ACC112 (cell line): ENCODE measurements around the gene FOSL1.

Experiments used
- H2AFZ ChIP-seq: fragments of 200-600 bp; sonication (generic); one replicate; pipeline ENCODE4 v1.6.0; 2017; ENCODE audit warnings: antibody characterized with exemption, low read length; ENCODE audit not compliant: unreplicated experiment
- H3K27ac ChIP-seq: fragments of 200-600 bp; sonication (generic); 2 replicates; pipeline ENCODE4 v1.5.1; 2014; ENCODE audit warnings: low read depth, mild to moderate bottlenecking, antibody characterized with exemption, low read length, moderate library complexity
- H3K27me3 ChIP-seq: fragments of 200-600 bp; sonication (generic); 2 replicates; pipeline ENCODE4 v1.6.1; 2014; ENCODE audit warnings: mild to moderate bottlenecking, antibody characterized with exemption, low read length, moderate library complexity, mixed read lengths; ENCODE audit not compliant: insufficient read depth
- H3K36me3 ChIP-seq: fragments of 200-600 bp; sonication (generic); 2 replicates; pipeline ENCODE4 v1.6.1; 2016; ENCODE audit warnings: mild to moderate bottlenecking, antibody characterized with exemption, low read length, moderate library complexity, mixed read lengths; ENCODE audit not compliant: insufficient read depth
- H3K4me1 ChIP-seq: fragments of 200-600 bp; sonication (generic); one replicate; pipeline ENCODE4 v1.6.1; 2016; ENCODE audit warnings: low read length, mixed read lengths; ENCODE audit not compliant: insufficient read depth, unreplicated experiment, control insufficient read depth
- H3K4me3 ChIP-seq: fragments of 200-600 bp; sonication (generic); 2 replicates; pipeline ENCODE4 v1.5.1; 2014; ENCODE audit warnings: mild to moderate bottlenecking, low read depth, low read length
- H3K79me2 ChIP-seq: fragments of 200-600 bp; sonication (generic); one replicate; pipeline ENCODE4 v1.6.0; 2016; ENCODE audit warnings: low read length; ENCODE audit not compliant: control insufficient read depth, unreplicated experiment, insufficient read depth

FOSL1 gene

DNA sequence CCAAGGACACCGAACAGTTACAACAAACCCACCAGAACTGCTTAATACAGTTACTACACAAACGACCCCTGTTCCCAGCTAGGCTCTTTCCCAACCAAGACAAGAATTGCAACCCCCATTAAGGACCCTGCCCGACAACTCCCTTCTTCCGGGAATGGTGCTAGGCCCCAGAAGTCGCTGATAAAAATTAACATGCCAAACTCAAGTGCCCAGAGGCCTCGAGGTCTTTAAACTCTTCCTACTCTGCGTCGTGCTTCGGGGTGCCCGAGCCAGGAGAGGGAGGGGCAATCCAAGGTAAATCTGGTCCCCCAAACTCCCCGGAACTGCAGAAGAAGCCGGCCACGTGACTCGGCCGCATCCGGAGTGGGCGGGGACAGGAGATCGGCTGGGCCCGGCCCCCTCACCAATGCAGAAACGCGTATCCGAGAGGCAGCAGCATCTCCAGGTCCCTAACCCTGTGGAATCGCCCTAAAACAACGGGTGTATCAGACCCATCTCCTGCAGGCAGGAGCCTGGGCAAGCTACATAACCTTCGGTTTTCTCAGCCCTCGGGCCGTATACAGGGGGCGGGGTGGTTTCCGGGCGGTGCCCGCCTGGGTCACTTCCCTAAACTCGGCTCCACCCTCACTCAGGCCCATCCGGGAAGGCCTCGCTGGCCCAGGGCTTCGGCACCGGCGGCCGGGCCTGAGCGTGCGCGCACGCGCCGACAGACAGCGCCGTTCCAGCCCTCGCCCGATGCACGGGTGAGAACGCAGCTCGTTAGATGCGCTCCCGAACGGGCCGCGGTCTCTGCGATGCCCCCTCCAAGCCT lies 43.3 kb downstream of the FOSL1 start:
- Histone ChIP-seq H3K4me1 (peaks cover 10% of the 10 kb centered on the region), H3K79me2 (peaks cover 53% of the 10 kb centered on the region), H3K4me3 (peak overlapping the region; percentile 99), H3K36me3 (peaks cover 42% of the 10 kb centered on the region), H3K27ac (peak overlapping the region; percentile 79), H3K27me3 (no peaks in the 10 kb centered on the region), H2AFZ (no peak overlapping the region)

DNA sequence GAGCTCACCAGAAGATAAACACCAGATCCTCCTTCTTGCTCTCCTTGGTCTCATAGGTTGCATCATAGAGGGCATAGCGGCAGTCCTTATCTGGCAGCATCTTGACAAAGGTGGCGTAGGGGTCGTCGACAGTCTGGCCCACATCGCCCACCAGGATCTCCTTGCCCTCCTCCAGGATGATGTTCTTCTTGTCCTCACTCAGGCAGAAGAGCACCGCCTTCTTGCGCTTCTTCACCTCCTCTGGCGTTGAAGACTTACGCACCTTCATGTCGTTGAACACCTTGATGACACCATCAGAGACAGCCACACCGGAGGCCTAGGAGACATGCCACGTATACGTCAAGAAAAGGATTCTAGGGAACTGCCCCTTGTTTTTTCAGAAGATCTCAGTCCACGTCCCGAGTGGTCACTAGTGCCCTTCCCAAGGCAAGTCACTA lies 44.2 kb downstream of the FOSL1 start:
- Histone ChIP-seq H2AFZ (no peak overlapping the region), H3K27ac (no peak overlapping the region), H3K79me2 (peaks cover 44% of the 10 kb centered on the region), H3K36me3 (peaks cover 52% of the 10 kb centered on the region), H3K27me3 (no peaks in the 10 kb centered on the region), H3K4me1 (peaks cover 5% of the 10 kb centered on the region), H3K4me3 (peak overlapping the region; percentile 99)

DNA sequence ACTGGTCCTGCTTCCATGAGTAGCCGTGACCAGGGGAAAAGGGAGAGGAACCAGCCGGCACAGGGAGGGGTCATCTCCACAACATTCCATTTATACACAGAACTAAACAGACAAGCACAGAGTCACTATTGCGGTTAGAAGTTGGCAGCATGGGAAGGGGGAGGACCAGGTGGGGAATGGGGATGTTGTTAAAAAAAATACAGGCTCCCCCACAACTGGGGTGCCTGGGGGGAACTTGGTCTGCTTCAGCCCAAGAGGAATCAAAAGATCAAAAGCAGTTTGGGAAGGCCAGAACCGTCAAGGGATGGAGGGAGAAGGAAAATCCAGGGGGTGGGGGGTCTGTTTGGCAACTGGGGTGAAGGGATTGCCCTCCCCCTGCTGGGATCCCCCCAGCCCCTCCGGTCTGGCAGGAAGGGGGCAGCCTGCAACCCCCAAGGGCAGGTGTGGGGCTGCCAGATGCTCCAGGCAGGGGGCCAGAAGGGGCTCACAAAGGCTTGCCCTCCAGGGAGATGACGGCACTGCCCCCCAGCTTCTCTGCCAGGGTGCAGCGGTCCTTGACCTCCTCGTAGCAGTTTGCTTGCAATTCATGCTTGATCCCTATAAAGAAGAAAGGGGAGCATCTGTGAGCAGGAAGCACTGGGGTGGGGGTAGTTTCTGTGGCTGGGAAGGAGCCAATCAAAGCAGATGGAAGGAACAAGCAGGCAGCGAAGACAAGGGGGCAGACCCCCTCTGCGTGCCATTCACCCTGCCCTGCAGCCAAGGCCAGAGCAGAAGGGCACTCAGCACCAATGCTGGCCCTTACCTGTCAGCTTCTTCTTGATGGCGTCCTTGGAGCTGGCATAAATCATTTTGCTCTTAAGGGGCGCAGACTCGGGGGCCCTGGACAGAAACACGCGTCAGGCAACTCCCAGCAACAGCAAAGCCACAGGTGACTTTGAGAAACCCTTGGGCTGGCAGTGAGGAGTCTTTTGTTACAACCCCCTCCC lies 45.0 kb downstream of the FOSL1 start:
- H3K79me2 ChIP-seq: peaks cover 44% of the 10 kb centered on the region
- H3K27ac ChIP-seq: no peak overlapping the region
- H3K4me3 ChIP-seq: no peak overlapping the region
- no peak overlapping the region for H2AFZ ChIP-seq
- H3K36me3 ChIP-seq: peaks cover 58% of the 10 kb centered on the region
- peaks cover 5% of the 10 kb centered on the region for H3K4me1 ChIP-seq
- H3K27me3 ChIP-seq: no peaks in the 10 kb centered on the region

DNA sequence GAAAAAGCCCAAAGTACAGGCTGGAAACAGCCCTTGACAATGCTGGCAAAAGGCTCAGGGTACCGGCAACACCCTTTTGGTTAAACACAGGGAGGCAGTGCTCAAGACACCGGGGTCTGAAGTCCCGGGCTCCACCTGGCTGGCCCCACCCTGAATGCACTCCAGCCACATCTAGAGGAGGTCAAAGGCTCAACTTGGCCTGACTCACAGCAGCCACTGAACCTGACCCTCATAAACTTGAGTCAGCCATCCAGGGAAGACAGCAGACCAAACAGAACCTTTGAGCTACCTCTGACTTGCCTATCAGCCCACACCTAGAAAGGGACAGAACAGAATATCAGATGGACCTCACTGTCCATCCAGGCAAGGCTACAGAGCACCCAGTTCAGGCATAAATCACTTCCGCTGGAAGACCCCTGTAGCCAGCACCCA lies 46.0 kb downstream of the FOSL1 start:
- no peak overlapping the region for H2AFZ ChIP-seq
- H3K4me3 ChIP-seq: no peak overlapping the region
- H3K4me1 ChIP-seq: no peaks in the 10 kb centered on the region
- H3K79me2 ChIP-seq: peaks cover 44% of the 10 kb centered on the region
- H3K27ac ChIP-seq: no peak overlapping the region
- peaks cover 58% of the 10 kb centered on the region for H3K36me3 ChIP-seq
- H3K27me3 ChIP-seq: no peaks in the 10 kb centered on the region

DNA sequence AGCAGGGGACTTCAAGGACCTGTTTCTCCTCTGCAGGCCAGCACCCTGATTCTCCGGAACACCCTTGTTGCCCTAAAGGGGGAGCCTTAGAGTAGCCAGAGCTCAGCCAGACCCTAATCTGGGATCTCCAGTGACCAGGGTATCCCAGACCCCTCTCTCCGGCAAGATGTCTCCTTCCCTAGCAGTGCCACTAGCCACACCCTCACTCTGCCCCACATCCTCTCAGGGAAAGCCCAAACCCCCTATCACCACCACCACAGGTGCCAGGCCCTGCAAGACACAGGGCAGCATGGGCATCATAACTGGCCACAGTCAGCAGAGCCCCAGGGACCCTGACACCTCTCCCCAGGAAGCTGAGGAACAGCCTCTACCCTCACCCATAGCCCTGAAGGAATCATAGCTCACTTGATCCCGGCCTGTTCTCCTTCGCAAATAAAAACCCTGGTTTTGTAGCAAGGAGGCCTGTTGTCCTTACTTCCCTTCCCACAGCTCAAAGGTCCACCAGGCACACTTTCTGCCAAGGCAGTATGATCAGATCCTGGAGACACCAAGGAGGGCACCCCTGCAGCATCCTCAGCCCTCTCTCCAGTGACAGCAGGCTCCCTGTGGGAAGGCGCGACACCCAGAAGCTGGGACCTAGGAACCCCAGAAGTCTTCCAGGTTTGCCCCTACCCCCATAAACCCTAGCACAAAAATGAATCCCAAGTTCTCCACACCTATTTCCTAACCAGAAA lies 46.8 kb downstream of the FOSL1 start:
- Histone ChIP-seq H3K36me3 (peaks cover 58% of the 10 kb centered on the region), H2AFZ (no peak overlapping the region), H3K27ac (no peak overlapping the region), H3K79me2 (peaks cover 44% of the 10 kb centered on the region), H3K27me3 (no peaks in the 10 kb centered on the region), H3K4me3 (no peak overlapping the region), H3K4me1 (no peaks in the 10 kb centered on the region)

DNA sequence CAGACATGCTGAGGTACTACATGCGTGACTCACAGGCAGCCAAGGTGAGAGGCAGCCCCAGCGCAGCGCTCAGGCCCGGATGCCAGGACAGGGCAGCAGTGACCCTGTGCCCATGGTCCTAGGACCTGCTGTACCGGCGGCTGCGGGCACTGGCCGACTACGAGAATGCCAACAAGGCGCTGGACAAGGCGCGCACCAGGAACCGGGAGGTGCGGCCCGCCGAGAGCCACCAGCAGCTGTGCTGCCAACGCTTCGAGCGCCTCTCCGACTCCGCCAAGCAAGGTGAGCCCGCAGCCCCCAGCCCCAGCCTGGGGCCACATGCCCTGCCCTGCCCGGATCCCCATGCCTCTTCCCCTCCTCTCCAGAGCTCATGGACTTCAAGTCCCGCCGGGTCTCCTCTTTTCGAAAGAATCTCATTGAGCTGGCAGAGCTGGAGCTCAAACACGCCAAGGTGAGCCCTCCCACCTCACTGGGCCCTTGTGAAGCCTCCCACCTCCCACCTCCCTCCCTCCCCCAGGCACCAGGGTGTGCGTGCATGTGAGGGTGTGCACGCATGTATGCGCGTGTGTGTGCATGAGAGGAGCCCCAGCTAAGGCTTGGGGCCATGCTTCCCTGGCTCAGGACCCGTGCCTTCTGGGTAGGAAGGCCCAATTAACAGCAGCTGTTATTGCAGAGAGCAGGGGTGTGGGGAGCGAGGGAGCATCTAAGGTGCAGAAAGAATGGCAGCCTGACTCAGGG lies 47.5 kb downstream of the FOSL1 start:
- Histone ChIP-seq H3K27me3 (no peaks in the 10 kb centered on the region), H3K36me3 (peaks cover 58% of the 10 kb centered on the region)

DNA sequence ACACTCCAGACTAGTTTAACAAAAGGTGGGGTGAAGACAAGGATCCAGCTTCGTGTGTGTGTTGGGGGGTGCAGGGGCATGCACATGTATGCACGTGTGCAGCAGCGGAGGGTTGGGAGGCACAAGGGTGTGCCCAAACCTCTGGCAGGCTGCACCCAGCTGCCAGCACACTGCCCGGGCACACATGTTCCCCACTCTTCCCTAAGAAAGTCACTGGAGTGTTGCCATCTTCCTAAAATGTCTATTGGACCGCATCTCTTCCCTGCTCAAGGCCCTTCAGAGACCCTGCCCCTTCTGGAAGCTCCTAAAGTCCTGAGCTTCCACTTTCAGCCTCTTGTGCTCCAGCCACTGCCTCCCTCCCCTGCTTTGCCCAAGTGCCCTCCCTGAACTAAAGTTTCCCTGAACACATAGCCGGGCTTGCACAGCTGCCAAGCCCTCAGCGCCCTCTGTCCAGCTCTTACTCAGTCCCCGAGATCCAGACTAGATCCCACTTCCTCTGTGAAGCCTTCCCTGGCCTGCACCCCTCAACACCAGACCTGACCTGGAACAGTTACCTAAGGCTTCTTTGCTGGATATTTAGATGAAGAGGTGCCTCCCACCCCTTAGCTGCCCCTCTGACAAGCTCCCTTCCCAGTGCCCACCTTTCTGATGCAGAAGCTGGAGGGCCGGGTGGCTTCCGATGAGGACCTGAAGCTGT lies 48.2 kb downstream of the FOSL1 start:
- Histone ChIP-seq H3K27me3 (no peaks in the 10 kb centered on the region), H3K79me2 (peaks cover 34% of the 10 kb centered on the region), H2AFZ (no peak overlapping the region), H3K36me3 (peaks cover 58% of the 10 kb centered on the region), H3K27ac (no peak overlapping the region), H3K4me3 (no peak overlapping the region), H3K4me1 (no peaks in the 10 kb centered on the region)

More for the DNA sequence above, 47.5 kb downstream of the FOSL1 start:
- Histone ChIP-seq H3K4me1 (no peaks in the 10 kb centered on the region), H2AFZ (no peak overlapping the region), H3K27ac (no peak overlapping the region), H3K4me3 (no peak overlapping the region), H3K79me2 (peaks cover 41% of the 10 kb centered on the region)

DNA sequence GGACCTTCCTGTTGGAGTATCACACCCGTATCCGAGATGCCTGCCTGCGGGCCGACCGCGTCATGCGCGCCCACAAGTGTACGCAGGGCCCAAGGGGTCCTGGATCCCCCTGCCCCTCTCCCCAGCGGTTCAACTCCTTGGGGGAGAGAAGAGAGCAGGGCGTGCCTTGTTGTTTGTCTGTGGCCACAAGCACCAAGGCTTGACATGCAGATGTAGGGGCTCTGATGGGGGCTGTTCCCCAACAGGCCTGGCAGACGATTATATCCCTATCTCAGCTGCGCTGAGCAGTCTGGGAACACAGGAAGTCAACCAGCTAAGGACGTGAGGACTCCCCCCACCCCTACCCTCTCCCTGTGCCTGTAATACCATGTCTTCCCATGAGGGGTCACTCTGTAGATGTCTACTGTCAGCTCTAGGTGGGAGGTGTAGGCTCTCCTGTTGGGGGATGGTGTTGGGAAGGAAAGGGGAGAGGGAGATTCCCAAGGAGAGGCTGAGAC lies 49.1 kb downstream of the FOSL1 start:
- no peak overlapping the region for H3K27ac ChIP-seq
- no peak overlapping the region for H3K4me3 ChIP-seq
- peaks cover 26% of the 10 kb centered on the region for H3K79me2 ChIP-seq
- peaks cover 54% of the 10 kb centered on the region for H3K36me3 ChIP-seq
- no peaks in the 10 kb centered on the region for H3K4me1 ChIP-seq
- H2AFZ ChIP-seq: no peak overlapping the region
- H3K27me3 ChIP-seq: no peaks in the 10 kb centered on the region

DNA sequence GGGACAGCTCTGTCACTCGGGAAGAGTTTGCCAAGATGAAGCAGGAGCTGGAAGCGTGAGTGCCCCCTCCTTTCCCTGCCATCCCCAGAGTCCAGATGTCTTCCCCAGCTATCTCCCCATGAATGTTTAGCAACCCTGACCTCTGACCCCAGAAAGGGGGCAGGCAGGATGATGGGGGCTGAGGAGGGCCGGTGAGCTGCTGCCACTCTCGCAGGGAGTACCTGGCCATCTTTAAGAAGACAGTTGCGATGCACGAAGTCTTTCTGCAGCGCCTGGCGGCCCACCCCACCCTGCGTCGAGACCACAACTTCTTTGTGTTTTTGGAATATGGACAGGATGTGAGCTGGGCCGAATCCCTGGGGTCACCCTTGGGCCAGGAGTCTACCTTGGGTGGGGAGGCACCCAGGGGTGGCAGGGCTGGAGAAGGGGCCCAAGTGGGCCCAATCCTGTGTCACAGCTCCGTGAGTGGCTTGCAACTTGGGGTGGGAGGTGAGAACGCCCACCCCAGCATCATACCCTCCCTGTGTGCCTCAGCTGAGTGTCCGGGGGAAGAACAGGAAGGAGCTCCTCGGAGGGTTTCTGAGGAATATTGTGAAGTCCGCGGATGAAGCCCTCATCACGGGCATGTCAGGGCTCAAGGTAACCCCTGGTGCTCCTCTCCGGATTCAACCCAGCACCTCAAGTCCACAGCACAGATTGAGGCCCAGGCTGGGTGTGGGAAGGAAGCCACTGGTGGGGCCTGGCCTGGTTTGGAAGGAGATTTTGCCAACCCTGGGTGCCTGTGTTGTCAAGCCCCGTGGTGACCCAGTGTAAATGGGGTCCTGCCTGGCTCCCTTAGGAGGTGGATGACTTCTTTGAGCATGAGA lies 49.7 kb downstream of the FOSL1 start:
- Histone ChIP-seq H3K27ac (no peak overlapping the region), H3K27me3 (no peaks in the 10 kb centered on the region), H3K4me3 (no peak overlapping the region), H3K79me2 (peaks cover 19% of the 10 kb centered on the region), H3K4me1 (no peaks in the 10 kb centered on the region), H3K36me3 (peaks cover 47% of the 10 kb centered on the region), H2AFZ (no peak overlapping the region)
